HG02938 (cell line): ENCODE results near the gene TMEM164.
"Not testable (repeated sequence)": the region's sequence is repeated elsewhere in the genome, so short reads cannot be mapped to it uniquely, and the experiment has no call there.

Experiments
- ATAC-seq: cut with Tn5 transposase; IDR thresholded peaks from one replicate; pipeline ENCODE4 v1.9.1; 2021; ENCODE audit warnings: mild to moderate bottlenecking, moderate library complexity; ENCODE audit not compliant: unreplicated experiment

Gene TMEM164

GRCh38 chrX:110002300-110003166, at the start of gene TMEM164:
Gene TMEM164, plus strand, starts transcription at chrX:110003114. Its CDS starts 661 bp downstream, at chrX:110003775.
- peak; percentile 69 for ATAC-seq

- no peak for ATAC-seq
These were observed 48.6 kb upstream of the TMEM164 start for GRCh38 chrX:109954333-109954732.

GRCh38 chrX:109954955-109955354, 48.0 kb upstream of the TMEM164 start:
- ATAC-seq: no peak

GRCh38 chrX:109958266-109958665, 44.6 kb upstream of the TMEM164 start:
- no peak for ATAC-seq

- ATAC-seq: no peak
These were observed 43.5 kb upstream of the TMEM164 start for GRCh38 chrX:109959356-109959871.

- no peak for ATAC-seq
These were observed 38.5 kb upstream of the TMEM164 start for GRCh38 chrX:109964390-109964789.

- no peak for ATAC-seq
These were observed 36.7 kb upstream of the TMEM164 start for GRCh38 chrX:109966246-109966645.

- ATAC-seq: no peak
These were observed 35.8 kb upstream of the TMEM164 start for GRCh38 chrX:109967156-109967555.

- not testable (repeated sequence) for ATAC-seq
These were observed 32.1 kb upstream of the TMEM164 start for GRCh38 chrX:109970841-109971240.

- ATAC-seq: no peak
These were observed 27.8 kb upstream of the TMEM164 start for GRCh38 chrX:109974906-109975655.

GRCh38 chrX:109985210-109985609, 17.7 kb upstream of the TMEM164 start:
- not testable (repeated sequence) for ATAC-seq

GRCh38 chrX:109987884-109988283, 15.0 kb upstream of the TMEM164 start:
- ATAC-seq: no peak

GRCh38 chrX:109990582-109991276, 12.2 kb upstream of the TMEM164 start:
- ATAC-seq: no peak

- no peak for ATAC-seq
These were observed 10.7 kb upstream of the TMEM164 start for GRCh38 chrX:109992203-109992602.

- no peak for ATAC-seq
These were observed 7.8 kb upstream of the TMEM164 start for GRCh38 chrX:109995155-109995554.

- no peak for ATAC-seq
These were observed 5.0 kb upstream of the TMEM164 start for GRCh38 chrX:109997786-109998452.

GRCh38 chrX:110000000-110000399, 2.9 kb upstream of the TMEM164 start:
- ATAC-seq: no peak

- no peak for ATAC-seq
These were observed 1.8 kb upstream of the TMEM164 start for GRCh38 chrX:110000847-110001713.

GRCh38 chrX:110001740-110002299, 1.1 kb upstream of the TMEM164 start:
- ATAC-seq: no peak
